Testis (tissue), 3 donors: ENCODE data around the gene HIPK2. TPM values are rescaled to one million over a fixed set of nuclear protein-coding genes. Genes with fewer than 3 reads are reported as not detected.

ENCODE experiments used
- DNase-seq: peaks from one replicate; pipeline ENCODE4 v3.0.0-alpha.2; 2019
- H3K27ac ChIP-seq, 2 donors: fragments of 200-600 bp; sonication (generic); one replicate each; pipeline ENCODE4 v1.5.1; 2019
- H3K27me3 ChIP-seq: fragments of 200-600 bp; sonication (generic); one replicate; pipeline ENCODE4 v1.5.1; 2019
- H3K36me3 ChIP-seq: fragments of 200-600 bp; sonication (generic); one replicate; pipeline ENCODE4 v1.5.1; 2017; ENCODE audit warnings: low read depth; ENCODE audit errors: missing control alignments
- H3K4me1 ChIP-seq: fragments of 200-600 bp; sonication (generic); one replicate; pipeline ENCODE4 v1.5.1; 2019
- H3K4me3 ChIP-seq, 2 donors: fragments of 200-600 bp; sonication (generic); one replicate each; pipeline ENCODE4 v1.5.1; 2017 to 2019
- H3K9me3 ChIP-seq: fragments of 200-600 bp; sonication (generic); one replicate; pipeline ENCODE4 v1.5.1; 2017
- POLR2A ChIP-seq: fragments of 450-650 bp; IDR thresholded peaks from one replicate; pipeline ENCODE4 v1.6.1; 2017; ENCODE audit warnings: antibody characterized with exemption, mild to moderate bottlenecking, moderate library complexity
- WGBS, 2 donors: methylation state at CpG; one replicate each; pipeline ENCODE4 v1.1.5; 2018; 5-methylcytosine and 5-hydroxymethylcytosine counted together
- intact Hi-C: fragments of 100-400 bp; cut with DNase I; formaldehyde crosslinking; loops from one replicate; pipeline ENCODE4 v1.15.1; 2023; ENCODE audit warnings: low total_unique reads
- polyA plus RNA-seq: library from polyadenylated mRNA; stranded (reverse); fragments of 350-450 nt; fragmentation: Illumina TruSeq; extraction: RNeasy Lipid Tissue Mini Kit (QIAGEN cat#74804); gene quantifications from one replicate; pipeline ENCODE4 v1.2.3, GENCODE V29; 2014; ENCODE audit warnings: low read depth, low replicate concordance; ENCODE audit not compliant: insufficient read depth
- total RNA-seq, 2 donors: library from RNA; depleted of rRNA; stranded (reverse); fragments of >200 nt; gene quantifications; one replicate each; pipeline ENCODE4 v1.2.3, GENCODE V29; 2016
- TF ChIP-seq, protein P1 (sequence below), 3 experiments: fragments of 450-650 bp in 2 of 3; fragments of 200-600 bp in 1 of 3; sonication (generic) in 1 of 3; IDR thresholded peaks; one replicate each; pipeline ENCODE4 v1.5.1; 2016 to 2019; ENCODE audit warnings: antibody characterized with exemption in 3 of 3, mild to moderate bottlenecking in 2 of 3, moderate library complexity in 1 of 3

HIPK2 gene
- total and polyA plus RNA-seq, 3 donors from 2014 or later, result 6.3 to 22.4 (median 17.8) TPM

DNA sequence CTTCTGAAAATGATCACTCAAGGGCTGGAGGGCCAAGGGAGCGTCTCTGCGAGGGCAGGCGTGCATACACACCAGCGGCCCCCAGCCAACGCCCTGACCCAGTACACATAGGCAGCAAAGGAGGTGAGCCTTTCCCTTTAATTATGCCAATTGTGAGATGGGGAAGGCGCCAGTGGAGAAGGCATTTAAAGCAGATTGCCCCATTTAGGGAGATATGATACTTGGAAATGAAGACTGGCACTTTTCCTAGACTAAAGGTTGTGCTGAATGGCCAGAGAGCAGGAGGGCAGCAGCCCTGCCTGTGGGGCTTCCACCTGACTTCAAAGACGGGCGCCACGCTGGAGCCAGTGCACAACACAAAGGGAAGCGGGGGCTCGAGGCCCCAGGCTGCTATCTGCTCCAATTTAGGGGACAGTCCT is 24.1 kb downstream of the HIPK2 start:
- H3K4me3 ChIP-seq, result no peak overlapping the region
- peaks cover 1% of the 10 kb centered on the region for H3K4me1 ChIP-seq
- H3K9me3 ChIP-seq, result no peaks in the 10 kb centered on the region
- WGBS, 2 donors, result 88 to 96% methylated on average over 11 of the region's 11 CpGs
- TF ChIP-seq POLR2A, result no peak
- TF ChIP-seq, protein P1, sequence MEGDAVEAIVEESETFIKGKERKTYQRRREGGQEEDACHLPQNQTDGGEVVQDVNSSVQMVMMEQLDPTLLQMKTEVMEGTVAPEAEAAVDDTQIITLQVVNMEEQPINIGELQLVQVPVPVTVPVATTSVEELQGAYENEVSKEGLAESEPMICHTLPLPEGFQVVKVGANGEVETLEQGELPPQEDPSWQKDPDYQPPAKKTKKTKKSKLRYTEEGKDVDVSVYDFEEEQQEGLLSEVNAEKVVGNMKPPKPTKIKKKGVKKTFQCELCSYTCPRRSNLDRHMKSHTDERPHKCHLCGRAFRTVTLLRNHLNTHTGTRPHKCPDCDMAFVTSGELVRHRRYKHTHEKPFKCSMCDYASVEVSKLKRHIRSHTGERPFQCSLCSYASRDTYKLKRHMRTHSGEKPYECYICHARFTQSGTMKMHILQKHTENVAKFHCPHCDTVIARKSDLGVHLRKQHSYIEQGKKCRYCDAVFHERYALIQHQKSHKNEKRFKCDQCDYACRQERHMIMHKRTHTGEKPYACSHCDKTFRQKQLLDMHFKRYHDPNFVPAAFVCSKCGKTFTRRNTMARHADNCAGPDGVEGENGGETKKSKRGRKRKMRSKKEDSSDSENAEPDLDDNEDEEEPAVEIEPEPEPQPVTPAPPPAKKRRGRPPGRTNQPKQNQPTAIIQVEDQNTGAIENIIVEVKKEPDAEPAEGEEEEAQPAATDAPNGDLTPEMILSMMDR (IDR thresholded peaks at IDR 0.05), result no peak
- no peak overlapping the region for H3K27ac ChIP-seq
- DNase-seq, result no peak
- H3K27me3 ChIP-seq, result no peaks in the 10 kb centered on the region
- intact Hi-C loops, result no loop called here
- no peaks in the 10 kb centered on the region for H3K36me3 ChIP-seq

DNA sequence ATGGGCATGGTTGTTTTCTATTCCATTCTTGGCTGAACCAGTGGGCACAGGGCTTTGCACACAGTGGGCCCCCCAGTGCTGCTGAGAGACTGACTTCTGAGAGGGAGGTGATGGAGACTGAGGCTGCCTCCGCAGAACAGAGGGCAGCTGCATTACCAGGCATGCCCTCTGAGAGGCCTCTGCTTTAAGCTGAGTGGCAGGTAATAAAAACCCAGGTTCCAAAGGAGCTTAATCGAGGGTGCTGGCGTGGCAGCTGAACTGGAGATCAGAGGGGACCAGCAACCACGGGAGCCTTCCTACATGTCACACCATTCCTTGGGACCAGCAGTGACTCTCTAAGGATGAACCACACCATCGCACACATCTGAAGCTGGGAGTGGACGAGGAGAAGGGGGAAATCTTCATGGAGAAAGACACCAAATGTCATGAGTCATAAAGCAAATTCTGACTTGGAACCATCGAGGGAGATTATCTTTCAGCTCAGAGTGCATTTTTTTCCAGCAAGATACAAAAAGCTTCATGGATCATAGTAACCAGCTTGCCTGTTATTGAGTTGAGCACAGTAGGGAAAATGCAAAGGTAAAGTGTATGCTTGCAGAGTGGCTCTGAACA is 24.6 kb downstream of the HIPK2 start:
- no peaks in the 10 kb centered on the region for H3K27me3 ChIP-seq
- intact Hi-C loops, result no loop called here
- no peak overlapping the region for H3K4me3 ChIP-seq
- no peak for DNase-seq
- peaks cover 6% of the 10 kb centered on the region for H3K4me1 ChIP-seq
- TF ChIP-seq, protein P1 (IDR thresholded peaks at IDR 0.05), result no peak
- TF ChIP-seq POLR2A, result no peak
- no peaks in the 10 kb centered on the region for H3K9me3 ChIP-seq
- no peaks in the 10 kb centered on the region for H3K36me3 ChIP-seq
- no peak overlapping the region for H3K27ac ChIP-seq
- WGBS, 2 donors, result 87% methylated on average over 7 of the region's 7 CpGs

DNA sequence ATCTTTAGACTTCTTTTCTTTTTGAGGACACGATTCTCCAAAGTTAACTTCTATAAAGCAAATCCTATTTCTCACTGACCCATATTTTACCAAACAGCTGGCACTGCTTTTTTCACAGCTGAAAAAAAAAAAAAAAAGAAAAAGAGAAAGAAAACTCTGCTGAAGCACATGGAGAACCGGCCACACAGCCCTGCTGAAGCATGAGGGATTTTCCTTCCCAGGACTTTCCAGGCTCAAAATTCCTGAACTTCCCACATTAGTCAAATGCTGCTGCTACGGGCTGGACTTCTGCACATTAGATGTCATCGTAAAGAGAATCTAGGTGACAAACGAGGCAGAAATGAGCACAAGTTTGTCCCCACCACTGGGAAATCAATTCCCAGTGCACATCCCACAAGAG is 25.2 kb downstream of the HIPK2 start:
- Histone ChIP-seq H3K27ac (no peak overlapping the region), H3K36me3 (no peaks in the 10 kb centered on the region), H3K4me3 (no peak overlapping the region), H3K4me1 (peaks cover 7% of the 10 kb centered on the region), H3K9me3 (no peaks in the 10 kb centered on the region), H3K27me3 (no peaks in the 10 kb centered on the region)
- intact Hi-C loops, result no loop called here
- 58 to 66% methylated on average over 5 of the region's 5 CpGs for WGBS, 2 donors
- DNase-seq, result no peak
- TF ChIP-seq, protein P1 (IDR thresholded peaks at IDR 0.05), result no peak
- TF ChIP-seq POLR2A, result no peak

DNA sequence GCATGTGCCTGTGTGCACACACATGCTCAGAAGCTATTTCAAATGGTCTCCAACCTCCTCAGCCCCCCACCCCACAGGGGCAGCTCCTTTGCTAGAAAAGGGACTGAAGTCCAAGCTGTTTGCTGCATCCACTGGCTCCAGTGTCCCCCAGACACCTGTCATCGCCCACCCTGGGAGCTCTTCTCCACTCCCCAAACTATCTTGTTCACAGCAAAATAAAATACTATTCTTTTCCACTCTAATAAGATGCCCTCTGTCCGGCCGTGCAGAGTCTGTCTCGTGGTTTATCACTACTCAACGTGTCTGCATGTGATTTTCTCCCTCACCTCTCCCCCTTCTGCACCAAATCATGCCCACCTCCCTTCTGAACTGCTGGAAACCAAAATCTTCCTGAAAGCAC is 25.6 kb downstream of the HIPK2 start:
- no peaks in the 10 kb centered on the region for H3K36me3 ChIP-seq
- H3K27ac ChIP-seq, result no peak overlapping the region
- WGBS, 2 donors, result 72 to 74% methylated on average over 5 of the region's 5 CpGs
- intact Hi-C loops, result no loop called here
- DNase-seq, result no peak
- TF ChIP-seq, protein P1 (IDR thresholded peaks at IDR 0.05), result no peak
- no peak for TF ChIP-seq POLR2A
- no peak overlapping the region for H3K4me3 ChIP-seq
- H3K4me1 ChIP-seq, result peaks cover 7% of the 10 kb centered on the region
- no peaks in the 10 kb centered on the region for H3K27me3 ChIP-seq
- H3K9me3 ChIP-seq, result no peaks in the 10 kb centered on the region

DNA sequence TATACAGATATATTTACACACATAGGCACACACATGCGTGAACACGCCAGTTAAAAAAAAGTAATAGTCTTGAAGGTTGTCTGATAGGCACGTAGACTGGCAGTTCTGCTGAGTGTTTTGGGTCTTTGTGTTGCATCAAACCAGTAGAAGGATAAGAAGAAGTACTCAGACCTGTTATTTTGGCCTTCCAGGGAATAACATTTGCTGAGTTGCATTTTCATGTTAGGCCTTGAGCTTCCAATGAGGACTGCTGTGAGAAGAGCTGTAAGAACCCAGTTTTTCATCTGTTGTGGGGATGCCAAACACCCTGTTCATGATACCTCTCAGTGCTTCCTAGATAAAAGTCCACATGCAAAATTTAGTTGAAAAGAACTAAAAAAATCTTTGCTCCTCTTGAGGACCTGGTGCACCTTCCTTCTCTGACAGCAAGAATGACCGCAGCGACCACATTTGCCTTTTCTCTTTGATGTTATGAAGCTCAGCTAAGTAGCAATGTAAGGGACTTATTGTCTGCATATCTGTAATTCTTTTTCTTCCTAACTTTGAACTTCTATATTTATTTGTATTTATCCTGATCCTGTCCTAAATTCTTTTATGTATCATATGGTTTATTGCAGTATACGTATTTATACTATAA is 27.2 kb downstream of the HIPK2 start:
- no peaks in the 10 kb centered on the region for H3K9me3 ChIP-seq
- no peak overlapping the region for H3K27ac ChIP-seq
- H3K36me3 ChIP-seq, result no peaks in the 10 kb centered on the region
- peaks cover 10% of the 10 kb centered on the region for H3K4me1 ChIP-seq
- WGBS, 2 donors, result 93 to 99% methylated on average over 6 of the region's 6 CpGs
- no peak for DNase-seq
- intact Hi-C loops, result no loop called here
- no peaks in the 10 kb centered on the region for H3K27me3 ChIP-seq
- H3K4me3 ChIP-seq, result no peak overlapping the region
- TF ChIP-seq, protein P1 (IDR thresholded peaks at IDR 0.05), result no peak
